ENCODE measurements around the gene POLR2F. TPM values are rescaled to one million over a fixed set of nuclear protein-coding genes. Genes with fewer than 3 reads are reported as not detected.

POLR2F gene
- polyA plus RNA-seq, 1 donor (not counting 4 experiments of a cell fraction or from before 2014, with no cell fraction given): 119 TPM

- Histone ChIP-seq H3K4me1 (ENCODE audit: control insufficient read depth, extremely low read depth, insufficient read depth, low read length) (peaks cover 49% of the 10 kb centered on the region), H3K9me3 (ENCODE audit: control insufficient read depth, low read depth, low read length) (no peaks in the 10 kb centered on the region), H4K20me1 (ENCODE audit: control insufficient read depth, extremely low read depth, insufficient read depth, low read length) (peaks cover 11% of the 10 kb centered on the region), H3K36me3 (ENCODE audit: control insufficient read depth in 2 of 2, extremely low read depth in 1 of 2, insufficient read depth in 2 of 2, low read length in 2 of 2) (peaks cover 18 to 29% of the 10 kb centered on the region in 2 experiments), H3K27me3 (ENCODE audit: control insufficient read depth, extremely low read depth, insufficient read depth, low read length) (no peaks in the 10 kb centered on the region), H3K27ac (ENCODE audit: control insufficient read depth, insufficient read depth, low read length) (peak within 1 kb of the TSS; percentile 98), H3K79me2 (ENCODE audit: control insufficient read depth, insufficient read depth, low read length) (peaks cover 44% of the 10 kb centered on the region), H2AFZ (ENCODE audit: control insufficient read depth, low read length) (no peak within 1 kb of the TSS), H3K9me1 (ENCODE audit: control insufficient read depth, extremely low read depth, insufficient read depth, low read length) (peaks cover 5% of the 10 kb centered on the region), H3K4me2 (ENCODE audit: control insufficient read depth, extremely low read depth, insufficient read depth, low read depth, low read length) (peak within 1 kb of the TSS; percentile 100), H3K9ac (ENCODE audit: control insufficient read depth, extremely low read depth, insufficient read depth, low read length) (peak within 1 kb of the TSS; percentile 87), H3K4me3 (ENCODE audit: control insufficient read depth in 2 of 3, extremely low read depth in 1 of 3, insufficient read depth in 2 of 3, low read depth in 1 of 3, low read length in 3 of 3) (peak within 1 kb of the TSS; percentile 94 to 99 (median 95))
- dilution Hi-C loops (cut with MboI; ENCODE audit: extremely low pct_ligation_motif_present, low sequenced_read_pairs): no loop called here
- TF ChIP-seq CTCF (optimal IDR thresholded peaks at IDR 0.05 in 1 of 3, IDR thresholded peaks at IDR 0.05 in 1 of 3, conservative IDR thresholded peaks at IDR 0.05 in 1 of 3; ENCODE audit: extremely low read depth in 1 of 3, insufficient read depth in 2 of 3, low read length in 3 of 3): peak in 1 of 3 experiments; percentile 59
- TF ChIP-seq EZH2 (IDR thresholded peaks at IDR 0.05; ENCODE audit: low read length): no peak
- FAIRE-seq (no peak), DNase-seq (ENCODE audit: low read depth, low spot score) (no peak)
Observed at GRCh38 chr22:37905534-37906363, 47.8 kb upstream of the POLR2F start, which contains the start of gene MICALL1. TSS of gene MICALL1 (plus strand) at chr22:37906297. CDS start at chr22:37906423, 126 bp downstream.

GRCh38 chr22:37906364-37907008 lies 47.0 kb upstream of the POLR2F start:
- no peak for DNase-seq (ENCODE audit: low read depth, low spot score)
- TF ChIP-seq CTCF (optimal IDR thresholded peaks at IDR 0.05 in 1 of 3, IDR thresholded peaks at IDR 0.05 in 1 of 3, conservative IDR thresholded peaks at IDR 0.05 in 1 of 3; ENCODE audit: extremely low read depth in 1 of 3, insufficient read depth in 2 of 3, low read length in 3 of 3) (no peak), EZH2 (IDR thresholded peaks at IDR 0.05; ENCODE audit: low read length) (no peak)
- no peak for FAIRE-seq
- Histone ChIP-seq H3K4me2 (ENCODE audit: control insufficient read depth, extremely low read depth, insufficient read depth, low read depth, low read length) (peak overlapping the region; percentile 100), H3K9ac (ENCODE audit: control insufficient read depth, extremely low read depth, insufficient read depth, low read length) (peak overlapping the region; percentile 87), H3K27me3 (ENCODE audit: control insufficient read depth, extremely low read depth, insufficient read depth, low read length) (no peaks in the 10 kb centered on the region), H4K20me1 (ENCODE audit: control insufficient read depth, extremely low read depth, insufficient read depth, low read length) (peaks cover 14% of the 10 kb centered on the region), H3K4me3 (ENCODE audit: control insufficient read depth in 2 of 3, extremely low read depth in 1 of 3, insufficient read depth in 2 of 3, low read depth in 1 of 3, low read length in 3 of 3) (peak overlapping the region; percentile 94 to 99 (median 95)), H3K27ac (ENCODE audit: control insufficient read depth, insufficient read depth, low read length) (peak overlapping the region; percentile 84), H3K79me2 (ENCODE audit: control insufficient read depth, insufficient read depth, low read length) (peaks cover 52% of the 10 kb centered on the region), H3K9me1 (ENCODE audit: control insufficient read depth, extremely low read depth, insufficient read depth, low read length) (peaks cover 5% of the 10 kb centered on the region), H3K9me3 (ENCODE audit: control insufficient read depth, low read depth, low read length) (no peaks in the 10 kb centered on the region), H2AFZ (ENCODE audit: control insufficient read depth, low read length) (no peak overlapping the region), H3K36me3 (ENCODE audit: control insufficient read depth in 2 of 2, extremely low read depth in 1 of 2, insufficient read depth in 2 of 2, low read length in 2 of 2) (peaks cover 21 to 35% of the 10 kb centered on the region in 2 experiments), H3K4me1 (ENCODE audit: control insufficient read depth, extremely low read depth, insufficient read depth, low read length) (peaks cover 57% of the 10 kb centered on the region)
- dilution Hi-C loops (cut with MboI; ENCODE audit: extremely low pct_ligation_motif_present, low sequenced_read_pairs): no loop called here

All from keratinocyte (primary cell).